NT2/D1 (cell line): Measurements from ENCODE around the gene SRRM2.

Source experiments
- SUZ12 ChIP-seq: IDR thresholded peaks from 2 replicates; pipeline ENCODE4 v1.6.1; 2011; ENCODE audit not compliant: insufficient read length, insufficient read depth; ENCODE audit errors: extremely low read depth
- YY1 ChIP-seq: IDR thresholded peaks from 2 replicates; pipeline ENCODE4 v1.6.1; 2011; ENCODE audit not compliant: insufficient read length, insufficient read depth
- ZNF274 ChIP-seq: IDR thresholded peaks from 2 replicates; pipeline ENCODE4 v1.6.1; 2011; ENCODE audit warnings: mild to moderate bottlenecking, low read depth, low read length

GRCh38 chr16:2720719-2721633 is 31.5 kb upstream of the SRRM2 start:
- TF ChIP-seq YY1 = no peak
- TF ChIP-seq ZNF274 = no peak
- TF ChIP-seq SUZ12 = no peak
